Erythroblast (primary cell): ENCODE data around the gene MDFIC2.
"Not testable (repeated sequence)": the region's sequence is repeated elsewhere in the genome, so short reads cannot be mapped to it uniquely, and the experiment has no call there.

Experiments used
- DNase-seq, 2 experiments: peaks; one replicate each; lab custom pipeline; 2025; lab: John Stamatoyannopoulos, UW
- GATA1 ChIP-seq: IDR thresholded peaks from 2 replicates; pipeline ENCODE4 v1.6.1; 2011; ENCODE audit warnings: low read depth, mild to moderate bottlenecking, control low read depth, low read length, moderate library complexity
- POLR2A ChIP-seq: IDR thresholded peaks from 2 replicates; pipeline ENCODE4 v1.6.1; 2011; ENCODE audit warnings: mild to moderate bottlenecking, low read length

MDFIC2 gene

GRCh38 chr3:70245746-70246525, 66.5 kb downstream of the MDFIC2 start:
- TF ChIP-seq GATA1 (no peak), POLR2A (no peak)
- DNase-seq, result no peak

GRCh38 chr3:70244422-70244821, 68.0 kb downstream of the MDFIC2 start:
- TF ChIP-seq GATA1 (no peak), POLR2A (no peak)
- DNase-seq, result no peak

- TF ChIP-seq POLR2A (no peak), GATA1 (no peak)
- DNase-seq, result no peak
Measured at GRCh38 chr3:70242297-70242882, 70.0 kb downstream of the MDFIC2 start.

GRCh38 chr3:70233812-70234211, 78.6 kb downstream of the MDFIC2 start:
- TF ChIP-seq POLR2A (no peak), GATA1 (no peak)

GRCh38 chr3:70233112-70233511, 79.3 kb downstream of the MDFIC2 start:
- TF ChIP-seq POLR2A, result no peak
- no peak for TF ChIP-seq GATA1
- no peak for DNase-seq

More at GRCh38 chr3:70233812-70234211, 78.6 kb downstream of the MDFIC2 start:
- DNase-seq, result no peak

- DNase-seq, result no peak
- no peak for TF ChIP-seq GATA1
- TF ChIP-seq POLR2A, result no peak
Measured at GRCh38 chr3:70231266-70231701, 81.2 kb downstream of the MDFIC2 start.

GRCh38 chr3:70227437-70227836, 85.0 kb downstream of the MDFIC2 start:
- no peak for DNase-seq

GRCh38 chr3:70225146-70225545, 87.3 kb downstream of the MDFIC2 start:
- no peak for TF ChIP-seq POLR2A
- TF ChIP-seq GATA1, result no peak

More at GRCh38 chr3:70227437-70227836, 85.0 kb downstream of the MDFIC2 start:
- TF ChIP-seq POLR2A (no peak), GATA1 (no peak)

GRCh38 chr3:70224337-70224736, 88.1 kb downstream of the MDFIC2 start:
- TF ChIP-seq POLR2A, result no peak
- no peak for TF ChIP-seq GATA1

More at GRCh38 chr3:70225146-70225545, 87.3 kb downstream of the MDFIC2 start:
- DNase-seq, result no peak

GRCh38 chr3:70218471-70218870, 94.0 kb downstream of the MDFIC2 start:
- DNase-seq, result no peak
- TF ChIP-seq POLR2A (no peak), GATA1 (no peak)

More at GRCh38 chr3:70224337-70224736, 88.1 kb downstream of the MDFIC2 start:
- DNase-seq, result no peak

- not testable (repeated sequence) for DNase-seq
Measured at GRCh38 chr3:70211274-70211673, 101.2 kb downstream of the MDFIC2 start.

GRCh38 chr3:70201975-70202374, 110.5 kb downstream of the MDFIC2 start:
- no peak for DNase-seq
- TF ChIP-seq GATA1, result no peak
- TF ChIP-seq POLR2A, result no peak

GRCh38 chr3:70189884-70190473, 122.5 kb downstream of the MDFIC2 start:
- TF ChIP-seq POLR2A (no peak), GATA1 (no peak)
- no peak for DNase-seq

GRCh38 chr3:70186221-70186620, 126.2 kb downstream of the MDFIC2 start:
- TF ChIP-seq GATA1 (no peak), POLR2A (no peak)
- DNase-seq, result no peak
